HG03521 (cell line): ENCODE results near the gene DLG2.
"Not testable (repeated sequence)": the region's sequence is repeated elsewhere in the genome, so short reads cannot be mapped to it uniquely, and the experiment has no call there.

ENCODE experiments used
- ATAC-seq: cut with Tn5 transposase; IDR thresholded peaks from one replicate; pipeline ENCODE4 v1.9.1; 2021; ENCODE audit warnings: mild to moderate bottlenecking, moderate library complexity; ENCODE audit not compliant: unreplicated experiment

The DLG2 gene

GRCh38 chr11:83480251-83480650 lies 2146.9 kb downstream of the DLG2 start:
- ATAC-seq = no peak

GRCh38 chr11:83477772-83478171 lies 2149.4 kb downstream of the DLG2 start:
- ATAC-seq = no peak

GRCh38 chr11:83475760-83476159 lies 2151.4 kb downstream of the DLG2 start:
- ATAC-seq = no peak

GRCh38 chr11:83473743-83474142 lies 2153.4 kb downstream of the DLG2 start:
- no peak for ATAC-seq

- no peak for ATAC-seq
These were observed 2154.3 kb downstream of the DLG2 start for GRCh38 chr11:83472806-83473205.

GRCh38 chr11:83471831-83472727 lies 2155.1 kb downstream of the DLG2 start:
- no peak for ATAC-seq

- no peak for ATAC-seq
These were observed 2159.3 kb downstream of the DLG2 start for GRCh38 chr11:83467837-83468236.

GRCh38 chr11:83464160-83464944 lies 2162.8 kb downstream of the DLG2 start:
- ATAC-seq = no peak

GRCh38 chr11:83459798-83460197 lies 2167.3 kb downstream of the DLG2 start:
- no peak for ATAC-seq

- ATAC-seq = no peak
These were observed 2170.6 kb downstream of the DLG2 start for GRCh38 chr11:83456566-83456965.

- ATAC-seq = no peak
These were observed 2171.1 kb downstream of the DLG2 start for GRCh38 chr11:83456075-83456474.

GRCh38 chr11:83455356-83455755 lies 2171.8 kb downstream of the DLG2 start:
- ATAC-seq = no peak

- ATAC-seq = no peak
These were observed 2172.5 kb downstream of the DLG2 start for GRCh38 chr11:83454674-83455073.

GRCh38 chr11:83449338-83449913 lies 2177.7 kb downstream of the DLG2 start:
- ATAC-seq = no peak

- no peak for ATAC-seq
These were observed 2178.5 kb downstream of the DLG2 start for GRCh38 chr11:83448686-83449085.

GRCh38 chr11:83443880-83444279 lies 2183.3 kb downstream of the DLG2 start:
- not testable (repeated sequence) for ATAC-seq

- no peak for ATAC-seq
These were observed 2185.5 kb downstream of the DLG2 start for GRCh38 chr11:83441601-83442000.

GRCh38 chr11:83441171-83441570 lies 2186.0 kb downstream of the DLG2 start:
- no peak for ATAC-seq

- no peak for ATAC-seq
These were observed 2188.7 kb downstream of the DLG2 start for GRCh38 chr11:83438438-83438837.

GRCh38 chr11:83437939-83438338 lies 2189.2 kb downstream of the DLG2 start:
- ATAC-seq = no peak

- no peak for ATAC-seq
These were observed 2190.3 kb downstream of the DLG2 start for GRCh38 chr11:83436855-83437254.

GRCh38 chr11:83434812-83435211 lies 2192.3 kb downstream of the DLG2 start:
- not testable (repeated sequence) for ATAC-seq
